K562 (cell line): ENCODE results near the gene VPS9D1. TPM values are rescaled to one million over a fixed set of nuclear protein-coding genes. Genes with fewer than 3 reads are reported as not detected.

Experiments
- CXXC5 ChIP-seq: fragments of 250-450 bp; sonication (Bioruptor Pico); IDR thresholded peaks from 2 replicates; pipeline ENCODE4 v1.8.0; 2022; ENCODE audit warnings: inconsistent platforms, mild to moderate bottlenecking, moderate library complexity
- EHMT2 ChIP-seq: fragments of 450-650 bp; IDR thresholded peaks from 2 replicates; pipeline ENCODE4 v1.6.1; 2018; ENCODE audit warnings: antibody characterized with exemption
- FOXJ2 ChIP-seq: fragments of 200-800 bp; sonication (Bioruptor generic); IDR thresholded peaks from 2 replicates; pipeline ENCODE4 v1.6.1; 2016; ENCODE audit warnings: missing genetic modification characterization, missing compliant biosample characterization
- MYNN ChIP-seq, 2 experiments: sonication (generic); formaldehyde crosslinking in 1 of 2; IDR thresholded peaks; 2 replicates each; pipeline versions ENCODE4 v1.5.0 to v1.6.1; 2016 to 2020; ENCODE audit warnings: antibody characterized with exemption in 1 of 2, missing genetic modification reagents in 1 of 2
- POU5F1 ChIP-seq: fragments of 150-350 bp; IDR thresholded peaks from 2 replicates; pipeline ENCODE4 v1.6.1; 2014; ENCODE audit warnings: borderline replicate concordance, low read length, low read depth, mild to moderate bottlenecking; ENCODE audit not compliant: partially characterized antibody
- RBM34 ChIP-seq: fragments of 200-400 bp; formaldehyde crosslinking; IDR thresholded peaks from 2 replicates; pipeline ENCODE4 v1.6.1; 2018; ENCODE audit warnings: low read length, borderline replicate concordance; ENCODE audit not compliant: insufficient read depth
- SREBF1 ChIP-seq: fragments of 150-350 bp; IDR thresholded peaks from 2 replicates; pipeline ENCODE4 v1.6.1; 2014; ENCODE audit warnings: antibody characterized with exemption, low read depth, low read length, borderline replicate concordance
- XRCC3 ChIP-seq: fragments of 450-650 bp; IDR thresholded peaks from 2 replicates; pipeline ENCODE4 v1.6.1; 2017; ENCODE audit warnings: mild to moderate bottlenecking, moderate library complexity
- ZBTB40 ChIP-seq, 2 experiments: fragments of 450-650 bp in 1 of 2; sonication (generic) in 1 of 2; formaldehyde crosslinking in 1 of 2; IDR thresholded peaks; 2 replicates each; pipeline versions ENCODE4 v1.7.1 to v1.9.0; 2016 to 2022; ENCODE audit warnings: inconsistent platforms in 1 of 2, mild to moderate bottlenecking in 1 of 2, missing genetic modification reagents in 1 of 2
- ZBTB9 ChIP-seq: fragments of 450-650 bp; formaldehyde crosslinking; IDR thresholded peaks from 2 replicates; pipeline ENCODE4 v1.4.0; 2020; ENCODE audit warnings: mild to moderate bottlenecking, moderate library complexity
- ZFPM2 ChIP-seq: fragments of 250-450 bp; sonication (Bioruptor Pico); IDR thresholded peaks from 2 replicates; pipeline ENCODE4 v1.5.1; 2022; ENCODE audit warnings: mild to moderate bottlenecking
- ZNF175 ChIP-seq: fragments of 200-800 bp; sonication (Bioruptor generic); IDR thresholded peaks from 2 replicates; pipeline ENCODE4 v1.6.1; 2016; ENCODE audit warnings: low read depth, mild to moderate bottlenecking, missing genetic modification characterization, missing compliant biosample characterization
- ZNF41 ChIP-seq: fragments of 250-450 bp; sonication (Bioruptor Pico); conservative IDR thresholded peaks from 2 replicates; pipeline ENCODE4 v1.4.0; 2020; ENCODE audit warnings: mild to moderate bottlenecking
- ZNF75A ChIP-seq: fragments of 450-650 bp; formaldehyde crosslinking; IDR thresholded peaks from 2 replicates; pipeline ENCODE4 v1.4.0; 2020; ENCODE audit warnings: mild to moderate bottlenecking
- ZNF79 ChIP-seq: fragments of 250-450 bp; sonication (Bioruptor Pico); IDR thresholded peaks from 2 replicates; pipeline ENCODE4 v1.4.0; 2020; ENCODE audit warnings: low read depth, mild to moderate bottlenecking, moderate library complexity
- polyA plus RNA-seq, 8 experiments: library from polyadenylated mRNA; depleted of rRNA in 4 of 8; stranded (reverse) in 5 of 8; unstranded in 3 of 8; fragments of >200 nt; fragmentation: Nextera tagmentation in 2 of 8; fragmentation: Illumina TruSeq in 1 of 8; extraction: Ambion mirVana in 2 of 8; extraction: Trizol in 1 of 8; gene quantifications; 2 replicates each; pipeline versions ENCODE4 v1.2.1 to v1.2.3, GENCODE V29; 2011 to 2014; ENCODE audit warnings: inconsistent platforms in 1 of 8, missing spikeins in 1 of 8
- total RNA-seq, 7 experiments: library from RNA; depleted of rRNA in 6 of 7; stranded (reverse); fragments of >200 nt in 6 of 7; fragmentation: Illumina TruSeq in 2 of 7; extraction: Trizol in 2 of 7; gene quantifications; 2 replicates each; pipeline versions ENCODE4 v1.2.1 to v1.2.3, GENCODE V29; 2011 to 2021; ENCODE audit warnings: low replicate concordance in 1 of 7

VPS9D1 gene
- total and polyA plus RNA-seq, 9 of the 15 experiments (the other 6 are each of a cell fraction or from before 2014, with no cell fraction given): 0.33 to 3.1 (median 1.1) TPM

GRCh38 chr16:89657442-89658220 is 63.1 kb downstream of the VPS9D1 start, which contains the start of the genes CHMP1A and SPATA33 (continued):
- TF ChIP-seq POU5F1 (peak; percentile 24), RBM34 (0 out of 2 replicates have a peak, but pooled peaks have one; percentile 71), ZBTB40 (IDR thresholded peaks at IDR 0.05) (peak; percentile 97), ZBTB40 (CRISPR knock-in tag; IDR thresholded peaks at IDR 0.05) (no peak), MYNN (IDR thresholded peaks at IDR 0.05) (no peak), MYNN (CRISPR knock-in tag; IDR thresholded peaks at IDR 0.05) (no peak), ZNF175 (no peak), ZFPM2 (no peak), FOXJ2 (no peak), EHMT2 (no peak), ZNF79 (no peak), ZBTB9 (CRISPR knock-in tag) (peak; percentile 43; the same call in 1 of the 2 replicates), SREBF1 (no peak), ZNF75A (CRISPR knock-in tag) (peak; percentile 74; the same call in 1 of the 2 replicates), XRCC3 (no peak), ZNF41 (CRISPR knock-in tag) (no peak), CXXC5 (peak; percentile 91)
